MCF 10A (cell line): ENCODE measurements around the gene SYDE2. TPM values are rescaled to one million over a fixed set of nuclear protein-coding genes. Genes with fewer than 3 reads are reported as not detected.

Source experiments
- BruUV-seq: library from RNA; stranded (reverse); fragments of 400-500 nt; replicated peaks from 2 replicates; lab custom pipeline; 2021; lab: Mats Ljungman, UMichigan
- CTCF ChIA-PET: fragments of 300-600 bp; sonication (Branson Sonifier 250); formaldehyde crosslinking; extraction: SDS; loops from one replicate; lab custom pipeline; 2021; ENCODE audit warnings: antibody characterized with exemption, inconsistent platforms; lab: Yijun Ruan, JAX
- POLR2A ChIA-PET: fragments of 300-600, 350-650 bp; sonication (Branson Sonifier 250); formaldehyde crosslinking; extraction: SDS; loops from one replicate; lab custom pipeline; 2020; ENCODE audit warnings: antibody characterized with exemption, inconsistent platforms; lab: Yijun Ruan, JAX
- DNase-seq: peaks from one replicate; pipeline ENCODE4 v3.0.0-alpha.2; 2018; ENCODE audit not compliant: unreplicated experiment
- H3K27ac Mint-ChIP-seq: one replicate; pipeline ENCODE4 v1.8.0; 2022; ENCODE audit warnings: mild to moderate bottlenecking, low read depth, mixed read lengths; ENCODE audit not compliant: unreplicated experiment
- H3K27me3 Mint-ChIP-seq: one replicate; pipeline ENCODE4 v1.8.0; 2022; ENCODE audit warnings: mixed read lengths; ENCODE audit not compliant: insufficient read depth, unreplicated experiment
- H3K36me3 Mint-ChIP-seq: one replicate; pipeline ENCODE4 v1.8.0; 2022; ENCODE audit warnings: mild to moderate bottlenecking, moderate library complexity, mixed read lengths; ENCODE audit not compliant: insufficient read depth, unreplicated experiment
- H3K4me1 Mint-ChIP-seq: one replicate; pipeline ENCODE4 v1.8.0; 2022; ENCODE audit warnings: mixed read lengths; ENCODE audit not compliant: insufficient read depth, unreplicated experiment
- H3K4me3 Mint-ChIP-seq: one replicate; pipeline ENCODE4 v1.8.0; 2022; ENCODE audit warnings: mild to moderate bottlenecking, moderate library complexity, mixed read lengths; ENCODE audit not compliant: unreplicated experiment
- H3K9me3 Mint-ChIP-seq: one replicate; pipeline ENCODE4 v1.8.0; 2022; ENCODE audit warnings: mixed read lengths; ENCODE audit not compliant: unreplicated experiment
- CTCF ChIP-seq: fragments of 200-600 bp; IDR thresholded peaks from one replicate; pipeline ENCODE4 v1.8.0; 2022; ENCODE audit warnings: antibody characterized with exemption, mild to moderate bottlenecking; ENCODE audit not compliant: unreplicated experiment
- intact Hi-C: fragments of 100-400 bp; cut with micrococcal nuclease; formaldehyde crosslinking; loops from 2 replicates; pipeline ENCODE4 v1.14.1; 2022
- total RNA-seq: library from RNA; stranded (reverse); gene quantifications from 2 replicates; pipeline ENCODE4 v1.2.3, GENCODE V29; 2022

Gene SYDE2
- total RNA-seq, 1 experiment from 2014 or later, result 5.9 TPM

DNA sequence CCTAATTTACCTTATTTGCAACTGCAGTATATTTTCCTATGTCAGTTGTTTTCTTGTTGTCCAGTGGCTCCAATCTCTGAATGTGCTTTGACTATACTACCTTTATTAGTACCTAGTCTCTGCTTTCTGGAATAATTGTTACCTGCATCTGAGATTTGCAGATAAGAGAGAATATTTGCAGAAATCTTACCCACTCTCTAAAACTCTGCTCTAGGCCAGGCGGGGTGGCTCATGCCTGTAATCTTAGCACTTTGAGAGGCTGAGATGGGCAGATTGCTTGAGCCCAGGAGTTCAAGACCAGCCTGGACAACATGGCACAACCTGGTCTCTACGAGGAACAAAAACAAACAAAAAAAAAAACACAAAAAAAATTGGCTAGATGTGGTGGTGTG is 2.0 kb upstream of the SYDE2 start:
- ChIA-PET POLR2A (interaction anchor here (0.9 to 1.6 kb wide), 2 partner anchors 13 to 258 kb away, joined by 3 to 4 read pairs; no protein-coding TSS in a partner anchor), CTCF (interaction anchor here (1.0 to 1.5 kb wide), 2 partner anchors 93 to 94 kb away, joined by 3 read pairs; no protein-coding TSS in a partner anchor)
- Mint-ChIP-seq H3K4me3 (peak overlapping the region; percentile 93), H3K27ac (no peak overlapping the region), H3K9me3 (no peaks in the 10 kb centered on the region), H3K36me3 (no peaks in the 10 kb centered on the region), H3K4me1 (peaks cover 11% of the 10 kb centered on the region), H3K27me3 (no peaks in the 10 kb centered on the region)
- no peak for DNase-seq
- intact Hi-C loops, result no loop called here
- no TSS peak for BruUV-seq
- TF ChIP-seq CTCF, result no peak

GRCh38 chr1:85202092-85202863 is 1.5 kb upstream of the SYDE2 start:
- no peaks in the 10 kb centered on the region for H3K9me3 Mint-ChIP-seq
- peaks cover 14% of the 10 kb centered on the region for H3K4me1 Mint-ChIP-seq
- TF ChIP-seq CTCF, result no peak
- ChIA-PET CTCF (interaction anchor here (1.0 to 1.5 kb wide), 4 partner anchors 52 to 258 kb away, joined by 3 to 5 read pairs (median 4); partner anchors contain the start of gene C1orf52), POLR2A (interaction anchor here (0.6 to 4.9 kb wide), 11 partner anchors 9 to 1400 kb away, joined by 3 to 42 read pairs (median 4); partner anchors contain the start of genes BCL10 and C1orf52)
- intact Hi-C loops, result no loop called here
- BruUV-seq, result TSS peak; percentile 48
- peak overlapping the region; percentile 76 for H3K27ac Mint-ChIP-seq
- no peaks in the 10 kb centered on the region for H3K27me3 Mint-ChIP-seq
- no peaks in the 10 kb centered on the region for H3K36me3 Mint-ChIP-seq
- no peak for DNase-seq
- H3K4me3 Mint-ChIP-seq, result peak overlapping the region; percentile 93

DNA sequence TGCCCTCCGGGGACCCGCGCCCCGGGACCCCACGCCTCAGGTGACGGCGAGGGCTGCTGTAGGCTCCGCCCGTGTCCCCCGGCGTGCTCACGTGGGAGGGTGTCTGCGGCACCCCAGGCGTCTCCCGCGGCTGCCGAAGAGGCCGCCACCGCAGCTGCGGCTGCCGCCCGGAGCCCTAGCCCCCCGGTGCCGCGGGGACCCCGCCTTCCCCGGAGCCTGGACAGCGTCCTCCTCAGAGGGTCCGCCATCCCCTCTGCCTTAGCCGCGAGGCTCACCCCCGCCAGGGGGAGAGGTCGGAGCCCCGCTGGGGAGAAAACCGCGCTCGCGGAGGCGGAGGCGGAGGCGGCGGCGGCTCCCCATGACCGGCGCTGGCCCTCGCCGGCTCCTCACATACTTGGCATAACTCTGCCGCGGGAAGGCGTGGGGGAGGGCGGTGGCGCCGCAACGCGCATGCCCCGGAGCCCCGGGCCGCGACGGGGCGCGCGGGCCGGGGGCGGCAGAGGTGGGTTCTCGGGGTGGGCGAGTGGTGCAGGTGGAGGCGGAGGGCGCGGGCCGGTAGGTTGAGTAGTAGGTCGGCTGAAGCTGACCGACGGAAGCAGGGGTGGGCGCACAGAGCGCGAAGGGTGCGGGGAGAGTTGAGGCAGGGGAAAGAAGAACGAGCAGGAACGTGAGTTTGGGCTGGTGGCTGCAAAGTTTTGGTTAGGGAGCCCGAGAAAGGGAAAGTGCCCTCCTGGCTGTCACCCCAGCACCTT is 700 bp upstream of the SYDE2 start:
- Mint-ChIP-seq H3K4me3 (peak overlapping the region; percentile 93), H3K4me1 (peaks cover 14% of the 10 kb centered on the region), H3K27me3 (no peaks in the 10 kb centered on the region), H3K9me3 (no peaks in the 10 kb centered on the region), H3K27ac (peak overlapping the region; percentile 76), H3K36me3 (no peaks in the 10 kb centered on the region)
- no peak for TF ChIP-seq CTCF
- intact Hi-C loops, result loop anchor here (2.0 kb wide), 1 partner anchor 57 kb away; the partner anchor contains the start of gene C1orf52
- CTCF ChIA-PET, result interaction anchor here (0.9 to 3.2 kb wide), 6 partner anchors 38 to 257 kb away, joined by 3 to 8 read pairs (median 4); partner anchors contain the start of gene C1orf52
- peak; percentile 71 for DNase-seq
- POLR2A ChIA-PET, result interaction anchor here (0.6 to 4.9 kb wide), 14 partner anchors 8 to 256 kb away, joined by 3 to 42 read pairs (median 4); partner anchors contain the start of genes BCL10 and C1orf52
- no TSS peak for BruUV-seq
